ENCODE measurements around the gene FOXE3.
"Not testable (repeated sequence)": the region's sequence is repeated elsewhere in the genome, so short reads cannot be mapped to it uniquely, and the experiment has no call there.

Gene FOXE3

GRCh38 chr1:47456250-47456649 is 40.2 kb downstream of the FOXE3 start:
- Histone ChIP-seq H3K9ac (ENCODE audit: low read length) (no peak overlapping the region), H3K9me3 (replicated peaks; ENCODE audit: insufficient read depth, low read length) (no peaks in the 10 kb centered on the region), H4K20me1 (ENCODE audit: insufficient read depth, low read length) (no peaks in the 10 kb centered on the region), H3K27me3 (replicated peaks; ENCODE audit: insufficient read depth, low read length) (no peaks in the 10 kb centered on the region), H3K4me1 (ENCODE audit: low read length) (peaks cover 9% of the 10 kb centered on the region; the same call in 1 of the 2 replicates), H3K4me2 (ENCODE audit: low read depth, low read length) (no peak overlapping the region), H3K9me2 (replicated peaks; ENCODE audit: insufficient read depth, low read length) (no peaks in the 10 kb centered on the region), H3K36me3 (replicated peaks; ENCODE audit: insufficient read depth, low read length) (no peaks in the 10 kb centered on the region), H3F3A (ENCODE audit: insufficient read depth, low read length) (no peaks in the 10 kb centered on the region), H3K79me2 (ENCODE audit: low read length) (no peaks in the 10 kb centered on the region), H3K27ac (ENCODE audit: low read length) (no peak overlapping the region), H3K4me3 (ENCODE audit: low read length) (no peak overlapping the region), H2AFZ (ENCODE audit: low read length) (no peak overlapping the region)
- TF ChIP-seq EZH2phosphoT487 (IDR thresholded peaks at IDR 0.05; ENCODE audit: low read length) (no peak), CTCF (IDR thresholded peaks at IDR 0.05; ENCODE audit: low read length) (no peak), EZH2 (optimal IDR thresholded peaks at IDR 0.05; ENCODE audit: low read depth, low read length) (no peak)
- no peak for DNase-seq

- H3K9me3 ChIP-seq (replicated peaks; ENCODE audit: insufficient read depth, low read length); H3K4me1 ChIP-seq (ENCODE audit: low read length); H3K27me3 ChIP-seq (replicated peaks; ENCODE audit: insufficient read depth, low read length); H3K36me3 ChIP-seq (replicated peaks; ENCODE audit: insufficient read depth, low read length); H3K4me2 ChIP-seq (ENCODE audit: low read depth, low read length); DNase-seq; H2AFZ ChIP-seq (ENCODE audit: low read length); H3K9me2 ChIP-seq (replicated peaks; ENCODE audit: insufficient read depth, low read length); H3K9ac ChIP-seq (ENCODE audit: low read length); H4K20me1 ChIP-seq (ENCODE audit: insufficient read depth, low read length); H3K27ac ChIP-seq (ENCODE audit: low read length); H3F3A ChIP-seq (ENCODE audit: insufficient read depth, low read length); H3K4me3 ChIP-seq (ENCODE audit: low read length); H3K79me2 ChIP-seq (ENCODE audit: low read length): not testable (repeated sequence)
These were observed 41.5 kb downstream of the FOXE3 start for GRCh38 chr1:47457547-47457946.

GRCh38 chr1:47459253-47459788 is 43.2 kb downstream of the FOXE3 start:
- H3K27ac ChIP-seq (ENCODE audit: low read length): no peak overlapping the region
- H4K20me1 ChIP-seq (ENCODE audit: insufficient read depth, low read length): no peaks in the 10 kb centered on the region
- peaks cover 9% of the 10 kb centered on the region; the same call in 1 of the 2 replicates for H3K4me1 ChIP-seq (ENCODE audit: low read length)
- no peak for DNase-seq
- TF ChIP-seq EZH2phosphoT487 (IDR thresholded peaks at IDR 0.05; ENCODE audit: low read length): no peak
- no peak overlapping the region for H3K4me3 ChIP-seq (ENCODE audit: low read length)
- H3K27me3 ChIP-seq (replicated peaks; ENCODE audit: insufficient read depth, low read length): no peaks in the 10 kb centered on the region
- no peaks in the 10 kb centered on the region for H3K9me2 ChIP-seq (replicated peaks; ENCODE audit: insufficient read depth, low read length)
- H3K79me2 ChIP-seq (ENCODE audit: low read length): no peaks in the 10 kb centered on the region
- no peak overlapping the region for H3K4me2 ChIP-seq (ENCODE audit: low read depth, low read length)
- H2AFZ ChIP-seq (ENCODE audit: low read length): no peak overlapping the region
- H3F3A ChIP-seq (ENCODE audit: insufficient read depth, low read length): no peaks in the 10 kb centered on the region
- no peak overlapping the region for H3K9ac ChIP-seq (ENCODE audit: low read length)
- no peaks in the 10 kb centered on the region for H3K36me3 ChIP-seq (replicated peaks; ENCODE audit: insufficient read depth, low read length)
- no peaks in the 10 kb centered on the region for H3K9me3 ChIP-seq (replicated peaks; ENCODE audit: insufficient read depth, low read length)

- Histone ChIP-seq H3K9ac (ENCODE audit: low read length) (no peak overlapping the region), H3K4me3 (ENCODE audit: low read length) (no peak overlapping the region), H4K20me1 (ENCODE audit: insufficient read depth, low read length) (no peaks in the 10 kb centered on the region), H3K4me2 (ENCODE audit: low read depth, low read length) (no peak overlapping the region), H3K4me1 (ENCODE audit: low read length) (peaks cover 9% of the 10 kb centered on the region; the same call in 1 of the 2 replicates), H3K9me2 (replicated peaks; ENCODE audit: insufficient read depth, low read length) (no peaks in the 10 kb centered on the region), H3K27ac (ENCODE audit: low read length) (no peak overlapping the region), H3K79me2 (ENCODE audit: low read length) (no peaks in the 10 kb centered on the region), H3K27me3 (replicated peaks; ENCODE audit: insufficient read depth, low read length) (no peaks in the 10 kb centered on the region), H2AFZ (ENCODE audit: low read length) (no peak overlapping the region), H3K9me3 (replicated peaks; ENCODE audit: insufficient read depth, low read length) (no peaks in the 10 kb centered on the region), H3K36me3 (replicated peaks; ENCODE audit: insufficient read depth, low read length) (no peaks in the 10 kb centered on the region), H3F3A (ENCODE audit: insufficient read depth, low read length) (no peaks in the 10 kb centered on the region)
- DNase-seq: no peak
- TF ChIP-seq EZH2phosphoT487 (IDR thresholded peaks at IDR 0.05; ENCODE audit: low read length): no peak
- TF ChIP-seq CTCF (IDR thresholded peaks at IDR 0.05; ENCODE audit: low read length): no peak
- TF ChIP-seq EZH2 (optimal IDR thresholded peaks at IDR 0.05; ENCODE audit: low read depth, low read length): no peak
These were observed 44.0 kb downstream of the FOXE3 start for GRCh38 chr1:47460040-47460439.
